Suprapubic skin (tissue), 4 donors: Measurements from ENCODE around the gene LMBRD1.

ENCODE experiments used
- EP300 ChIP-seq: sonication (generic); formaldehyde crosslinking; IDR thresholded peaks from one replicate; pipeline ENCODE4 v1.6.1; 2017; ENCODE audit warnings: antibody characterized with exemption
- POLR2A ChIP-seq, 2 donors: fragments of 450-650 bp; IDR thresholded peaks; one replicate each; pipeline ENCODE4 v1.6.1; 2017; ENCODE audit warnings: antibody characterized with exemption in 2 of 2, mild to moderate bottlenecking in 2 of 2, moderate library complexity in 2 of 2
- POLR2AphosphoS5 ChIP-seq, 3 donors: sonication (generic); formaldehyde crosslinking; IDR thresholded peaks; one replicate each; pipeline ENCODE4 v1.6.1; 2017; ENCODE audit warnings: antibody characterized with exemption in 3 of 3
- TF ChIP-seq, protein P1 (sequence below), 2 donors: fragments of 200-600 bp in 1 of 2; fragments of 450-650 bp in 1 of 2; sonication (generic) in 1 of 2; IDR thresholded peaks; one replicate each; pipeline ENCODE4 v1.5.1; 2016 to 2019; ENCODE audit warnings: antibody characterized with exemption in 2 of 2, mild to moderate bottlenecking in 1 of 2, moderate library complexity in 1 of 2

GRCh38 chr6:69763763-69764162, 33.0 kb downstream of the LMBRD1 start:
- TF ChIP-seq, protein P1, sequence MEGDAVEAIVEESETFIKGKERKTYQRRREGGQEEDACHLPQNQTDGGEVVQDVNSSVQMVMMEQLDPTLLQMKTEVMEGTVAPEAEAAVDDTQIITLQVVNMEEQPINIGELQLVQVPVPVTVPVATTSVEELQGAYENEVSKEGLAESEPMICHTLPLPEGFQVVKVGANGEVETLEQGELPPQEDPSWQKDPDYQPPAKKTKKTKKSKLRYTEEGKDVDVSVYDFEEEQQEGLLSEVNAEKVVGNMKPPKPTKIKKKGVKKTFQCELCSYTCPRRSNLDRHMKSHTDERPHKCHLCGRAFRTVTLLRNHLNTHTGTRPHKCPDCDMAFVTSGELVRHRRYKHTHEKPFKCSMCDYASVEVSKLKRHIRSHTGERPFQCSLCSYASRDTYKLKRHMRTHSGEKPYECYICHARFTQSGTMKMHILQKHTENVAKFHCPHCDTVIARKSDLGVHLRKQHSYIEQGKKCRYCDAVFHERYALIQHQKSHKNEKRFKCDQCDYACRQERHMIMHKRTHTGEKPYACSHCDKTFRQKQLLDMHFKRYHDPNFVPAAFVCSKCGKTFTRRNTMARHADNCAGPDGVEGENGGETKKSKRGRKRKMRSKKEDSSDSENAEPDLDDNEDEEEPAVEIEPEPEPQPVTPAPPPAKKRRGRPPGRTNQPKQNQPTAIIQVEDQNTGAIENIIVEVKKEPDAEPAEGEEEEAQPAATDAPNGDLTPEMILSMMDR (IDR thresholded peaks at IDR 0.05), result no peak
- TF ChIP-seq POLR2AphosphoS5 (IDR thresholded peaks at IDR 0.05), result no peak
- no peak for TF ChIP-seq POLR2A (IDR thresholded peaks at IDR 0.05)
- no peak for TF ChIP-seq EP300
